GM19193 (cell line): ENCODE results near the gene MID1.

Experiments used
- POLR2A ChIP-seq: IDR thresholded peaks from 4 replicates; pipeline ENCODE4 v1.6.1; 2011; ENCODE audit not compliant: insufficient read depth, insufficient read length; ENCODE audit errors: extremely low read depth

MID1 gene

GRCh38 chrX:10629905-10630304, 9.5 kb upstream of the MID1 start:
- TF ChIP-seq POLR2A: no peak

GRCh38 chrX:10628906-10629305, 8.5 kb upstream of the MID1 start:
- TF ChIP-seq POLR2A: no peak

DNA sequence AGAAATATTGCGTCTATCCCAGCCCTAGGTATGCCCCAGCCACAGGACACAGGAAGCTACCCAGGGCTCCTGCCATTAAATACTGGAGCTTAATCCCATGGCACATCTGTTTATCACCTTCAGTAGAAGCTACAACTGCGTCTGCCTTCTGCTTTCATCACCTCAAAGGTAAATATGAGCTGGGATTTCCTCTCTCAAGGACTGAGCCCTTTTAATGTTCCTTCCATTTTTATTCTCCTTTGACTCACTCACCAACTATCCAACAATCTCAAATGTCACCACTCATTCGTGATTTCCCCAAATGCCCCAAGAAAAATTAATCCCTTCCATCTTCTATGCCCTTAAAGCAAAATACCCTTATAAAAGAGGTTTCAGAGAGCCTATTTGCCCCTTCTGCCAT, 1.8 kb upstream of the MID1 start:
- no peak for TF ChIP-seq POLR2A

DNA sequence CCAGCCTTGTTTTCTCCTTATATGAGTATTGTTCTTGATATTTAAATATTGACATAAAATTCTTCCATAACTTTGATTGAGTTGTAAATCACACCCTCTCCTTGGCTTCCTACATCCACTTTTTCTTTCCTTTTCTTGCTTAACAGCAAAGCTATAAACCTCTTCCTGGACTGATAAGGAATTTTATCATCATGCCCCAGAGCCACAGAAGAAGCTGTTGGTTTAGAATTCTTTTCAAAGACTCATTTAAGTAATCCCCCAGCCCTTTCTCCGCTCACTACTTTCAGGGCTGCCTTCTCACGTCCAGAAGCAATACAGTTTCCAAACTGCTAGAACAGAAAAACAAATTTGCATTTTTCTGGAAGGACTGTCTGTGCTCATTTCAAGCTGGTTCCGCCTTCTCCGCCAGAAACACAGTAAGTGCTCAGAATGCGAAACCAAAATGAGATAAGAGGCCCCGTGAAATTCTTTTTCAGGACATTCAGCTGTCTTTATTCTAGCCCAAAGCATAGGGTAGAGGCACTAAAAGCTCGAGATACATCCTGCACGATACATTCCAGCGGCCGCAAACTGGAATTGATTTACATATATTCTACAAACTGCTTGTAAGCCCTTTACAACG, 849 bp downstream of the MID1 start:
- TF ChIP-seq POLR2A: no peak

- TF ChIP-seq POLR2A: no peak
These were observed 1.4 kb downstream of the MID1 start for GRCh38 chrX:10618961-10619360.

DNA sequence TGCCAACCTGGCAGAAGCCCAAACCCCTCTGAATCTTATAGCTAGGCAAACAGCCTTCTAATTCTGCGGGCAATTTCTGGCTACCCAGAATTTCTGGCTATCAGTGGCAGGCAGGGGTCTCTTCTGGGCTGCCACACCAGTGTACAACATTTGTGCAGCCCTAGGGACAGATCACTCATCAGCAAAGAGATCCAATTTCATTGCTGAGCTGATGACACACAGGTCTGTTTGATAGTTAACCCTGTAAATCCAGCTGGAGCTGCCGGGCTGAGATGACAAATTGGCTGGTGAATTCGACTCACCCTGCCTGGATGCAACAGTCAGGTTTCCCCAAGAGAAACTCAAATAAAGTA, 2.4 kb downstream of the MID1 start:
- TF ChIP-seq POLR2A: no peak

DNA sequence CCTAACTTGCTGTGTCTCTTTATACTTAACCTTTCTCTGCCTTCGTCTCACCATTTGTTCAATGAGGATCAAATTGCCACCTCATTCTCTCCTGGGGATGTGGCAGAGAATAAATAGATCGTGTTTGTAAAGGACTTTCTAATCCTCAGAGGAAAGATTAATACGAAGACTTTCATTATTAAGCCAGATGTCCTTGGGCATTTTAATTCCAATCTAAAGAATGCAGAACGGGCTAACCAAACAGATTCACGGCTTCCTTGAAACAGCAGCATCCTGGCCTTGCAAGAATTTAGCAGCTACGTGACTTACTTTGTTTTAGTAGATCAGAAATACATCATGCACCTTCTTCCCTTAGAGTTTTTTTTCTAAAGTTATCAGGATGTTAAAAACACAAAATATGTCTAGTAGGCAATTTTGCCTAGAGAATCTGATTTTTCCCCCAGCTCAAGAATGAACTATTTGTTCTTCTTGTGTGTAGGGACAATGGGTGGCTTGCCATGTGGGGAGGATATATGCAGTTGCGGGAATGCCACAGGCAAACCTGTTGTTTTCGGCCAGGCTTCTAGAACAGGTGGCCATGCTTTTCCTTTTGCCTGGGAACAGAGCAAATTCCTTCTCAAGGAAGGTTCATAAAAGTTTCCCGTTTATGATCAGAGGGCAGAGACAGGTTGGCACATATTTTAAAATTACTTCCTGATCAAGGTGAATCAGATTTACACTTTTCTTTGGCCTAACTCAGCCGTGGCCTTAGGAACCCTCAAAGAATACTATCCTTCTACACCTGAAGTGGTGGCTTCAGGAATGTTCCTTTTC, 3.0 kb downstream of the MID1 start:
- no peak for TF ChIP-seq POLR2A

DNA sequence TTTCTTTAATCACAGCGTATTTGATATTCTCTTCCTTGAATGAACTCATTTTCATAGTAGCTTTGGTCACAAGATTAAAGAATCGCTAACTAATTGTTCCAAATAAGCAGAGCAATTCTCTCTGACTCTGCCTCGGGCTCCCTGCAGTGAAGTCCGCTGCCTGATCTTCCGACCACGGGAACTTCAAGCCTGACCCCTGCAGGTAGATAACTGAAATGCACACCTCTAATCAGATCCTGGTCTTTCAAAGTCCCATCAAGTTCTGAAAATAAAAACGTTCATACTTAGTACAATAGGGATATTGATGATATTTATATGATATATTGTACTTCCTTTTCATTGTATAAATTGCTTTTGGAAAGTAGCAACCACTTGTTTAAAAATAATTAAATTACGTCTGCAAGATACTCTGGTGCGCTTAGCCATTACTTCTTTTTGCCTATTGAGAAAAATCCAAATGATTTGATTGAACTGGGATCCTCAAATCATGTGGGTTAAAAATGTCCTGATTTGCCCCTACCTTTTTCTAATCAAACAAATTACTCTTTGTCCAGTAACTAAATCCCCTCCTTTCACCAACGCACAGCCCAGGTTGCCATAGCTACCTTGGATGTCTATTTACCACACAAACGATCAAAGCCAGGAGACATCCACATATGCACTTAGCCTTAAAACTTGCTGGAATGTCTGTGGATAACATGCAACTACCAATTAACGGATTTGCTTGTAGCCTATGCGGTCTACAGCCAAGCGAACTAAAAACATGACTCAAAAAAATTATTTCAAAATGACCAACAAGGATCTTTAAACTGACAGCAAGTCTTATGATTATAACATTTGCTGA, 4.2 kb downstream of the MID1 start:
- TF ChIP-seq POLR2A: no peak

DNA sequence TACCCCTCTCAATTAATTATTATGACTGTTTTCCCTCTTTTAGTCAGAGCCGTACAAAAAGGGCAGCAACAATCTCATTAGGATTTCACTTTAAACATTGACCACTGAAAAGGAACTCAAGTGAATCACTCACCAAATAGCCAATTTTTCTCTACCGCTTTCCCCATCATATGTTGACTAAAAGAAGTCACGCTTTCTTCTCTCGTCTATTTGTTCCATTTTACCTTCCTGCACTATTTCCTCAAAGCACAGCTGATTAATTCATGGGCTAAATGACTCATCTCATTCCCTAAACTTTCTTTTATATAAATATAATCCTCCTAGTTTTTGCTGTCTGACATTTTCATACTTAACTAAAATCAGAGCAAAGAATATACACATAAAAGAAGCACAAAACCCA, 8.2 kb downstream of the MID1 start:
- no peak for TF ChIP-seq POLR2A

DNA sequence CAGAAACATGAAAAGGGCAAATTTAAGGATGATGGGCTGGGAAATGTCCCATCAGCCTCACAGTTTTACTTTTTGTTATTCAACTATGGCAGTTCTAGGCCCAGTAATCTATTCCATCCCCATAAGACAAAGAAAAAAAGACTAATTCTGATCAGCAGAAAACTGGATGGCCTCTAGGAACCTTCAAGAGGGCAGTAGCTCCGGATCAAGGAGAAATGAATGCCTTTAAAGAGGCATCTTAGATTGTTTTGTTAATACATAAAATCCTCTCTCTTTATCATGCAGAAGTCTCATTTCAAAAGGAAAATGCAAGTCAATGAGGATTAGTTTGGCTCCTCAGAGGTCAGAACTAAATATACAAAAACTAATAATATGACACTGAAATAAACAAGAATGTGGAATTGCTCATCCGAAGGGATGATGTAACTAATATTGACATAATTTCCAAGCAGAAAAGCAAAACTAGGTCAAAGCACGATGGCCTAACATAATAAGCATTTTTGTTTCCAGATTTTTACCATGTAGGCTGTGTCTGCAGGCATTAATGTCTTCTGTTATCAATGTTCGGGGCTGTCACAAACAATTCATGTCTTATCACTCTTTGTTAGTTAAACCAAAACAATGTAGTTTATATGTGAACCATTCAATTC, 8.8 kb downstream of the MID1 start:
- TF ChIP-seq POLR2A: no peak

DNA sequence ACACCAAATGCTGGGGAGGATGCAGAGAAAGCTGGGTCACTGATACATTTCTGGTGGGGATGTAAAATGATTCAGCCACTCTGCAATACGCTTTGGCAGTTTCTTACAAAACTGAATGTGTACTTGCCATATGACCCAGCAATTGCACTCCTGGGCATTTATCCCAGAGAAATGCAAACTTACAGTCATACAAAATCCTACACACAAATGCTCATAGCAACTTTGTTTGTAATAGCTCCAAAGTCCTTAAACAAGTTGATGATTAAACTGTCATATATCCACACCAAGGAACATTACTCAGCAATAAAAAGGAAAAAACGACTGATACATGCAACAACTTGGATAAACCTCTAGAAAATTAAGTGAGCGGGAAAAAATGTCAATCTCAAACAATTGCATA, 12.3 kb downstream of the MID1 start:
- no peak for TF ChIP-seq POLR2A

DNA sequence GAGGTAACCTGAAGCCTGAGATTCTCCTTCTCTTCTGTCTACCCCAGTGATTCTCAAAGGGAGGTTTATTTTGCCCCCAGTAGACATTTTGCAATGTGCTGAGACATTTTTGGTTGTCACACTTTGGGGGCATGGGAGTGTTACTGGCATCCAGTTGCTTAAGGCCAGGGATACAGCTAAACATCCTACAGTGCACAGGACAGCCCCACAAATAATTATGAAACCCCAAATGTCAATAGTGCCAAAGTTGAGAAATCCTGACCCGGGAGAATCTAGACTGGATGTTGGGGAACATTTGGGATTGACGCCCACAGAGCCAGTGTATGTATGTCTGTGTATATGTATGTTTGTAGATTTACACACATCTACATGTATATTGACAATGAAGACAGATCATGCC, 13.2 kb downstream of the MID1 start:
- TF ChIP-seq POLR2A: no peak

DNA sequence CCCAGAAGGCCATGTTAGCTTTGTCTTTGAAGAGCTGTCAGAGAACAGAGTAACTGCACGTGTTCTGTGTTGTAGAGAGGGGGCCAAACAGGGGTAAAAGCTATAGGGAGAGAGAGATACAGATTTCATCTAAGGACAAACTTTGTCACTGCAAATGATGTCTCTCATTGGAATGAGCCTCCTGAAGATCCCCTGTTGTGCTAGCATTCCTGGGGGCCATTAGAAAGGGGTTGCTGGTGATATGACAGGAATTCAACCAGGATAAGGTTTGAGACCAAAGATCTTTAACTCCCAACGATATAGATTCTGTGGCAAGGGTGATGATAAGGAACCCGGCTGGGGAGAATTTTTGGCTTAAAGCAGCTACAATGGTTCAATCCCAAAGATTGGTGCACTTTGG, 16.8 kb downstream of the MID1 start:
- no peak for TF ChIP-seq POLR2A

DNA sequence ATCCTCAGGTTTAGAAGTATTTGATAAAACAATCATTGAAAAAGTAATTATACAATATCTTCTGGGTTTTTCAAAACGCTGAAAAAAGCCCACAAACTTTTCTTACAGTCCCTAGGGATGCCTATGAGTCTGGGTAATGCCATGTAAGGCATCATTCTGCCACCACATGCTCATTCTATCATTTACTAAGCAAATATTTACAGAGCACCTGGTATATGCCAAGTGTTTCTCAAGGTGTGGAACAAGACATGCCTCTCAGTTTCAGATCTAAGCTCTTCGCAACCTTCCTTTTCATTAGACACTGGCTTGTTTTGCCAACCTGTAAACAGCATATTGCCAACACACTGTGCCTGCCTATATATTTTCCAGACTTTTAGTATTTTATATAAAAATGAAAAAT, 17.7 kb downstream of the MID1 start:
- no peak for TF ChIP-seq POLR2A

DNA sequence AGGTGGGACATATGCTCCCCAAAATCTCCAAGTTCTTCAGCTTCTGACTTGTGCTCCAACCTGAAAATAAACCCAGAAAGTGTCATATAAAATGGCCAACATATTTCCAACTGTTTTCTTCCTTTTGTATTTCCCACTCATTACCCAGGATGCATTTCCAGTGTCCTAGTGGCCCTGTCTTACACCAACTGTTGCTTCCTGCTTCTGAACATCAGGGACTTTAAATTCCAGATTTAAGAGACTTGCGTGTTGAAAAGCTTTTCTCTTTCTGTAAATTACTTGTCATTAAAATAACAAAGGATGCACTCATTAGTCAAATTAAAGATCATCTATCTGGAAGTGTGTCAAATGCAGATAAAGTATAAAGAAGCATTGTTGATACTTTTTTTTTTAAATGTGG, 19.9 kb downstream of the MID1 start:
- TF ChIP-seq POLR2A: no peak
